ENCODE data around the gene CDH18. TPM values are rescaled to one million over a fixed set of nuclear protein-coding genes. Genes with fewer than 3 reads are reported as not detected.

The CDH18 gene
- total and polyA plus RNA-seq, 2 of the 4 experiments (the other 2 are of a cell fraction) = 0.24 to 1.1 TPM

GRCh38 chr5:19782566-19782965 is 205.4 kb downstream of the CDH18 start:
- no peak overlapping the region for H3K14ac ChIP-seq (replicated peaks; ENCODE audit: low read depth, low read length)
- H4K20me1 ChIP-seq (ENCODE audit: insufficient read depth, low read length) = no peaks in the 10 kb centered on the region
- H4K91ac ChIP-seq (ENCODE audit: insufficient read depth, low read depth, low read length) = no peak overlapping the region
- POLR2A ChIA-PET (ENCODE audit: unreplicated experiment) = no interaction called here
- TF ChIP-seq MAZ (IDR thresholded peaks at IDR 0.05; ENCODE audit: borderline replicate concordance, low read depth, low read length) = no peak
- TF ChIP-seq BHLHE40 (IDR thresholded peaks at IDR 0.05; ENCODE audit: low read depth, low read length) = no peak
- H2BK20ac ChIP-seq (ENCODE audit: low read depth, low read length) = no peak overlapping the region
- no peak overlapping the region for H2AK9ac ChIP-seq (replicated peaks; ENCODE audit: low read depth, low read length, poor library complexity)
- no peak overlapping the region for H2BK120ac ChIP-seq (ENCODE audit: low read depth, low read length)
- CTCF ChIA-PET = no interaction called here
- ATAC-seq (ENCODE audit: low read depth) = no peak
- H3K56ac ChIP-seq (ENCODE audit: extremely low read depth, insufficient read depth, low read length) = no peak overlapping the region
- dilution Hi-C loops (cut with HindIII; ENCODE audit: low sequenced_read_pairs, unreplicated experiment) = no loop called here
- H3K27me3 ChIP-seq (ENCODE audit: control insufficient read depth, insufficient read depth, low read length) = no peaks in the 10 kb centered on the region
- no peaks in the 10 kb centered on the region for H3K4me1 ChIP-seq (ENCODE audit: control insufficient read depth, insufficient read depth, low read length)
- H3K23ac ChIP-seq (ENCODE audit: low read depth, low read length) = no peak overlapping the region
- H3K18ac ChIP-seq (ENCODE audit: low read depth, low read length) = no peak overlapping the region
- no peaks in the 10 kb centered on the region for H3K79me1 ChIP-seq (ENCODE audit: low read depth in 1 of 2, low read length in 2 of 2)
- no peak overlapping the region for H2AFZ ChIP-seq (replicated peaks; ENCODE audit: low read length, poor library complexity)
- no peak overlapping the region for H3K4ac ChIP-seq (ENCODE audit: low read depth, low read length)
- no peaks in the 10 kb centered on the region for H3K9me3 ChIP-seq (ENCODE audit: control insufficient read depth, insufficient read depth, low read length)
- WGBS, 2 experiments (ENCODE audit: extremely low coverage in 2 of 2, insufficient read length in 1 of 2) = 71% methylated on average over 1 of the region's 2 CpGs; no CpG with 5 or more reads in 1 of the 2 experiments
- no peak overlapping the region for H3K4me3 ChIP-seq (ENCODE audit: insufficient read depth, low read depth, low read length)
- DNase-seq = no peak
- no peak overlapping the region for H2AK5ac ChIP-seq (ENCODE audit: low read depth, low read length)
- H3K27ac ChIP-seq (ENCODE audit: insufficient read depth, low read length) = no peak overlapping the region
- H3K36me3 ChIP-seq (ENCODE audit: control insufficient read depth, insufficient read depth, low read length) = no peaks in the 10 kb centered on the region
- in situ Hi-C loops (cut with MboI; ENCODE audit: low sequenced_read_pairs) = no loop called here
- no TSS peak for BruUV-seq (replicated peaks)
- no peak overlapping the region for H2BK5ac ChIP-seq (ENCODE audit: low read depth, low read length, poor library complexity, severe bottlenecking)
- H4K8ac ChIP-seq (ENCODE audit: low read depth in 2 of 2, low read length in 2 of 2) = no peak overlapping the region
- no peaks in the 10 kb centered on the region for H3K9me1 ChIP-seq (ENCODE audit: insufficient read depth, low read length)
- H2BK15ac ChIP-seq (ENCODE audit: low read depth, low read length) = no peak overlapping the region
- H4K5ac ChIP-seq (ENCODE audit: low read depth, low read length) = no peak overlapping the region
- H3K4me2 ChIP-seq (ENCODE audit: low read depth, low read length) = no peak overlapping the region
- intact Hi-C loops (cut with micrococcal nuclease) = no loop called here
- H3K9ac ChIP-seq (ENCODE audit: low read depth, low read length) = no peak overlapping the region
